Fibroblast of the aortic adventitia (primary cell): ENCODE results near the gene BYSL. TPM values are rescaled to one million over a fixed set of nuclear protein-coding genes. Genes with fewer than 3 reads are reported as not detected.
A peak's percentile ranks its signal among the peaks of the same experiment; 100 is the strongest.

Experiments
- DNase-seq: peaks from one replicate; pipeline ENCODE4 v3.0.0-alpha.2; 2010; ENCODE audit warnings: low read depth
- H3K4me3 ChIP-seq: 2 replicates; pipeline ENCODE4 v1.5.1; 2011; ENCODE audit warnings: low read depth, mild to moderate bottlenecking, control low read depth, low read length, moderate library complexity
- CTCF ChIP-seq: IDR thresholded peaks from 2 replicates; pipeline ENCODE4 v1.5.1; 2011; ENCODE audit warnings: mild to moderate bottlenecking, low read length, control low read depth, inconsistent platforms; ENCODE audit not compliant: insufficient read depth
- total RNA-seq: library from RNA; depleted of rRNA; stranded (reverse); fragments of >200 nt; gene quantifications from 2 replicates; pipeline ENCODE4 v1.2.3, GENCODE V29; 2012; ENCODE audit warnings: low replicate concordance

The BYSL gene
- 4.2 and 14.2 TPM in 2 replicates for total RNA-seq

GRCh38 chr6:41920921-41921711, at the start of gene BYSL, which contains the start of gene MED20:
BYSL (plus strand) TSS chr6:41921499; CDS start chr6:41921563, 64 bp downstream.
MED20 (minus strand) TSS chr6:41921139; CDS start chr6:41921018, 121 bp downstream.
- peak; percentile 94 for DNase-seq
- peak within 1 kb of the TSS; percentile 100 for H3K4me3 ChIP-seq
- peak; percentile 95 for TF ChIP-seq CTCF

- no peak for DNase-seq
- no peak overlapping the region for H3K4me3 ChIP-seq
- no peak for TF ChIP-seq CTCF
Measured at GRCh38 chr6:41871691-41872090, 49.6 kb upstream of the BYSL start.

GRCh38 chr6:41872147-41872546, 49.2 kb upstream of the BYSL start:
- DNase-seq: no peak
- TF ChIP-seq CTCF: no peak
- H3K4me3 ChIP-seq: no peak overlapping the region

GRCh38 chr6:41874741-41875140, 46.6 kb upstream of the BYSL start:
- TF ChIP-seq CTCF: no peak
- H3K4me3 ChIP-seq: no peak overlapping the region
- DNase-seq: no peak

GRCh38 chr6:41877051-41877680, 44.1 kb upstream of the BYSL start:
- TF ChIP-seq CTCF: no peak
- no peak overlapping the region for H3K4me3 ChIP-seq
- DNase-seq: no peak

- peak; percentile 52 for DNase-seq
- no peak overlapping the region for H3K4me3 ChIP-seq
- no peak for TF ChIP-seq CTCF
Measured at GRCh38 chr6:41878246-41878645, 43.1 kb upstream of the BYSL start.
